GM15510 (cell line): Measurements from ENCODE around the gene PGPEP1.
A peak's percentile ranks its signal among the peaks of the same experiment; 100 is the strongest.

Source experiments
- POLR2A ChIP-seq: IDR thresholded peaks from 3 replicates; pipeline ENCODE4 v1.6.1; 2011; ENCODE audit warnings: borderline replicate concordance; ENCODE audit not compliant: insufficient read length; ENCODE audit errors: extremely low read depth

PGPEP1 gene

GRCh38 chr19:18317961-18318800, 22.2 kb upstream of the PGPEP1 start:
- TF ChIP-seq POLR2A = no peak

DNA sequence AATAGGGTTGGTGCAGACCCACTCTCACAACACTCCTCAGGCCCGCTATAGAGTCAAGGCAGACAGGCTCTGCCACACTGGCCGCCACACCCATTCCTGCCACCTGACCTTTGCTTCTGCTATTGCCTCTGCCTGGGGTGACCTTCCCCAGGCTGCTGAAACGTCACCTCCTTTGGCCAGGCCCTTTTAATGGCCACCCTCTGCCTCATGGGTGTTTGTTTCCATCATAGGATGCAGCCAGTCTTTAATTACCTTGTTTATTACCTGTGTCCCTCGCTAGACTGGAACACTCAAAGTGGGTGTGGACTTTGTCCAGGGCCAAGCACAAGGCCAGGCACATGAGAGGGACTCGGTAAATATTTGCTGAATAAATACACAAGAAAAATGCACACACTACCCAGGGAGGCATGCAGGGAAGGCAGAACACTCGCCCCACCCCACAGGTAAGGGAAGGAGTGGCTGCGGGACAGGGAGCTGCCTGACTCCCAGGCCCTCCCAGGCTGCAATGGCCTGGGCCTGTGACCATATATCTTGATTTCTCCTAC, 20.7 kb upstream of the PGPEP1 start:
- TF ChIP-seq POLR2A = no peak

DNA sequence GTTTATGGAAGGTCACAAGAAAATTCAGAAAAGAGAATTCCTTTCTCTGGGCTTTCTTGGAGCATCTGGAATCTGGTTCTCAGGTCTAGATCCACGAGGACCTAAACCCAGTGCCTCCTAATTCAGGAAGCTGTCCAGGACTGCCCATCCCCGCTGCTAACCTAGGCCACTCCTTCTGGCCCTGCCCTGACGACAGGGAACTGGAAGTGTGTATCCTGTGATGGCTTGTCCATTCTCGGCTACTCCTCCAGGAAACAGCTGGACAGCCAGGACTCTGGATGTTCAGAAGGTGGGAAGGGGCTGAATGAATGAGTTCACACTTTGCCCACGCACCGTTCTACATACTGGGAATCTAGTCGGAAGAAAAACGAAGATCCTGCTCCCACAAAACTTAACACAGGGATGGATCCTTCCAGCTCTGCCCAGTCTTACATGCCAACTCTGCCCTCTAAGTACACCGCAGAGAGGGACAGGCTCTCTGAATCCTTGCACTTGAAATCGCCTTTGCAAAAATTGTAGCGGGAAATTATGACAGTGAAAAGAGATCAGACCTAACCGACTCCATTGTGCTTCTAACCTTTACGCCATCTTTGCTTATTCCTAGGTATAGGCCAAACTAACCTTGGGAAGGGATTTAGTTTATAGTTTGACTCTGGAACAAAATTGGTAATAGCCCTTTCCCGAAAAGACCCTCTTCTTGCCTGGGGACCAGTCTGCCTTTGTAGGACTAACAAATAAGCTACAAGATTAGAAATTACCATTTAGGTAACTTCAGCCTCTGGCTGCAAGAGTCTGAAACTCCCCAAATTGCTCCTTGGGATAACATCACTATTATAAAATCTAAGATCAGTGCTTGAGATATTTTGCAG, 19.3 kb upstream of the PGPEP1 start:
- no peak for TF ChIP-seq POLR2A

GRCh38 chr19:18321734-18322102, 18.7 kb upstream of the PGPEP1 start:
- TF ChIP-seq POLR2A = no peak

- no peak for TF ChIP-seq POLR2A
These were observed 18.1 kb upstream of the PGPEP1 start for GRCh38 chr19:18322318-18322758.

- TF ChIP-seq POLR2A = peak; percentile 90
These were observed 17.5 kb upstream of the PGPEP1 start, which contains the start of gene LSM4 for GRCh38 chr19:18322759-18323460. Gene LSM4, minus strand, starts transcription at chr19:18323076. Its CDS starts 56 bp downstream, at chr19:18323020.

DNA sequence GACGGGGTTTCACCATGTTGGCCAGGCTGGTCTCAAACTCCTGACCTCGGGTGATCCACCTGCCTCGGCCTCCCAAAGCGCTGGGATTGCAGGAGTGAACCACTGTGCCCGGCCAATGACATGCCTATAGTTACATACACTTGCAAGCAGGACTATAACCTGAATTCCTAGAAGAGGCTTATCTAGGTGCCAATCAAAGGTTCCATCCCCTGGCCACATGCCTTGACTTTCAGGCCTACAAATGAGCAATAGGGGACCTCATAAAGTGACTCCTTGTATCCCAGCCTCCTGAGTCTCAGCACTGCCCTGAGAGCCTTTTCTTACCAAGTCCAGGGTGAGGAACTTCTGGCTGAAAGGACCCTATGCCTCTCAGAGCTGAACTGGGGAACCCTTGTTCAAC, 13.6 kb upstream of the PGPEP1 start:
- no peak for TF ChIP-seq POLR2A

GRCh38 chr19:18328340-18329034, 11.9 kb upstream of the PGPEP1 start:
- TF ChIP-seq POLR2A = no peak

- no peak for TF ChIP-seq POLR2A
These were observed 11.4 kb upstream of the PGPEP1 start for GRCh38 chr19:18329035-18329376.

DNA sequence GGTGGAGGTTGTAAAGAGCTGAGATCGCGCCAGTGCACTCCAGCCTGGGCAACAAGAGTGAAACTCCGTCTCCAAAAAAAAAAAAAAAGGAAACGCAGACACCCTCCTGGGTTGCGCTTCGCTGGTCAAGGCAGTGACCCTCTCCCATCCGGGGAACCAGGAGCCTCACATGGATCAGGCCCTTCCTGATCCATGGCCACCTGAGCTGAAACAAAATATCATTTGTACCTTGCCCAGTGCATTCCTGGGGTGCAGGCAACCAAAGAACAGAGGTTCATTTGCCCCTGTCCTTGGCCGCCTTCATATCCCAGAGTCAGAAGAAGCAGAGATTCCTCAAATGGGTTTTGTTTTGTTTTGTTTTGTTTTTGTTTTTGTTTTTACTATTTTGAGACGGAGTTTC, 9.5 kb upstream of the PGPEP1 start:
- no peak for TF ChIP-seq POLR2A

DNA sequence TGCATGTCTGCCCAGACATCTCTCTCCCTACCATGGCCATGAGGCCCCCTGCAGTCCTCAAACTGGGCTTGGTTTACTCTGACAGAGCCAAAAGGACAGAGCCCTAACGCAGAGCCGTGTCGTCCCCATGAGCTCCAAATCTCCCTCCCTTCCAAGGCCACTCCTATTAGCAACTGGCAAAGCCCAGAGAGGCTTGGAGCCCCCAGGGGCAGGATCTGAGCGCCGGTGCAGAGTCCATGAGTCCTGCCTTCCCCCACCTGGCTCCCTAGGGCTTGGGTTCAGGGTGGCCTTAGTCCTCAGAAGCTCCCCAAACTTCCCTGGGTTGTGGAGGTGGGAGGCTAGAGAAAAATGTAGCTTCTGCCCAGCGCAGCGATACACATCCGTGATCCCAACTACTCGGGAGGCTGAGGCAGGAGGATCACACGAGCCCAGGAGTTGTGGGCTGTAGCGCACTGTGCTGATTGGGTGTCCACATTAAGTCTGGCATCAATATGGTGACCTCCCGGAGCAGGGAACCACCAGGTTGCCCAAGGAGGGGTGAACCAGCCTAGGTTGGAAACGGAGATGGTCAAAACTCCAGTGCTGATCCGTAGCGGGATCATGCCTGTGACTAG, 7.4 kb upstream of the PGPEP1 start:
- TF ChIP-seq POLR2A = no peak

GRCh38 chr19:18333680-18334079, 6.7 kb upstream of the PGPEP1 start:
- TF ChIP-seq POLR2A = no peak

- no peak for TF ChIP-seq POLR2A
These were observed 4.3 kb upstream of the PGPEP1 start for GRCh38 chr19:18336121-18336520.

DNA sequence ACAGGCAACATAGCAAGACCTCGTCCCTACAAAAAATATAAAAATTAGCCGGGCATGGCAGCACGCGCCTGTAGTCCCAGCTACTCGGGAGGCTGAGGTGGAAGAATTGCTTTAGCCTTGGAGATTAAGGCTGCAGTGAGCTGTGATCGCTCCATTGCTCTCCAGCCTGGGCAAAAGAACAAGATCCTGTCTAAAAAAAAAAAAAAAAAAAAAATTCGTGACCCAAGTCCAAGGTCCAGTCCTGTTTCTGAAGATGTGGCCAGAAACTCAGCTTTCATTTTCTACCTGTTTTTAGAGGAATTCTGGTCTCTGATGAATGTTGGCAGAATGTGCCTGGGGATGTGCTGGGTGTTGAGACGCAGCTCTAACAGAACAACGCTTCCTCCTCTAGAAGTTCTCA, 1.9 kb upstream of the PGPEP1 start:
- no peak for TF ChIP-seq POLR2A

DNA sequence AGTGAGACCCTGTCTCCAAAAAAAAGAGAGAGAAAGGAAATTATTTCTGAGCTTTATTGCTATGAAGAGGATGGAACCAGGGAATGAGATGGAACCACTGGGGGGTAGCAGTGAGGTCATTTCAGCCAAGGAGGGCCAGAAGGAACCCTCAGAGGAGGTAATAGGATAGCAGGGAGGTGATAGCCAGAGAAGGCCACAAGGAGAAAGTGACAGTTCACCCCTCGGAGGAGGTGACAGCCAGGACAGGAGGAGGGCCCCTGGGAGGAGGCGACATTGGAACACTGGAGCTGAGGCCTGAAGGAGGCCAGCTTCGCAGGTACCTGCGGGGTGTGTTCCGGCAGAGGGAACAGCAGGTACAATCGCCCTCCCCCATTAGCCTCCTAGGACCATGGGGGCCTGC, 675 bp upstream of the PGPEP1 start:
- TF ChIP-seq POLR2A = no peak
